PC-9 (cell line): ENCODE results near the gene VWA8. TPM values are rescaled to one million over a fixed set of nuclear protein-coding genes. Genes with fewer than 3 reads are reported as not detected.
"Not testable (repeated sequence)": the region's sequence is repeated elsewhere in the genome, so short reads cannot be mapped to it uniquely, and the experiment has no call there.

Experiments
- BruUV-seq: library from RNA; stranded (reverse); fragments of 400-500 nt; replicated peaks from 2 replicates; lab custom pipeline; 2021; lab: Mats Ljungman, UMichigan
- CTCF ChIA-PET: fragments of 300-600 bp; sonication (Branson Sonifier 250); formaldehyde crosslinking; loops from one replicate; lab custom pipeline; 2022; ENCODE audit warnings: antibody characterized with exemption; lab: Charles Lee
- POLR2A ChIA-PET: fragments of 300-600 bp; sonication (Branson Sonifier 250); formaldehyde crosslinking; loops from one replicate; lab custom pipeline; 2022; ENCODE audit warnings: antibody characterized with exemption; ENCODE audit not compliant: unreplicated experiment; lab: Charles Lee
- DNase-seq, 2 experiments: peaks; one replicate each; pipeline versions ENCODE4 v3.0.0 to v3.0.0-alpha.2; 2015 to 2022; ENCODE audit warnings: mixed read lengths in 1 of 2
- H2AFZ ChIP-seq: fragments of 200-600 bp; sonication (generic); 2 replicates; pipeline ENCODE4 v1.8.1; 2017; ENCODE audit warnings: antibody characterized with exemption
- H3F3A ChIP-seq: fragments of 200-600 bp; sonication (generic); 2 replicates; pipeline ENCODE4 v1.8.1; 2017; ENCODE audit warnings: antibody characterized with exemption, mild to moderate bottlenecking, low read depth; ENCODE audit not compliant: insufficient read depth
- H3K27ac ChIP-seq: fragments of 200-600 bp; sonication (generic); 2 replicates; pipeline ENCODE4 v1.6.1; 2016; ENCODE audit warnings: mixed run types
- H3K27me3 ChIP-seq: fragments of 200-600 bp; sonication (generic); 2 replicates; pipeline ENCODE4 v1.6.1; 2016; ENCODE audit warnings: low read depth, mixed run types; ENCODE audit not compliant: insufficient read depth
- H3K36me3 ChIP-seq: fragments of 200-600 bp; sonication (generic); 2 replicates; pipeline ENCODE4 v1.6.1; 2016; ENCODE audit warnings: low read depth, mixed run types
- H3K4me1 ChIP-seq: fragments of 200-600 bp; sonication (generic); replicated peaks from 2 replicates; pipeline ENCODE4 v1.6.1; 2016; ENCODE audit warnings: mixed run types; ENCODE audit not compliant: insufficient read depth
- H3K4me2 ChIP-seq: fragments of 200-600 bp; sonication (generic); 2 replicates; pipeline ENCODE4 v1.6.1; 2017; ENCODE audit warnings: mixed run types
- H3K4me3 ChIP-seq: fragments of 200-600 bp; sonication (generic); 2 replicates; pipeline ENCODE4 v1.6.1; 2016; ENCODE audit warnings: mixed run types
- H3K79me2 ChIP-seq: fragments of 200-600 bp; sonication (generic); 2 replicates; pipeline ENCODE4 v1.6.1; 2017; ENCODE audit warnings: low read depth, mixed run types
- H3K9me2 ChIP-seq: fragments of 200-600 bp; sonication (generic); 2 replicates; pipeline ENCODE4 v1.8.1; 2017; ENCODE audit warnings: mild to moderate bottlenecking; ENCODE audit not compliant: insufficient read depth
- H3K9me3 ChIP-seq: fragments of 200-600 bp; sonication (generic); 2 replicates; pipeline ENCODE4 v1.8.1; 2016; ENCODE audit warnings: low read depth; ENCODE audit not compliant: insufficient read depth
- H4K20me1 ChIP-seq: fragments of 200-600 bp; sonication (generic); 2 replicates; pipeline ENCODE4 v1.8.1; 2017; ENCODE audit not compliant: insufficient read depth
- CTCF ChIP-seq: fragments of 200-600 bp; sonication (generic); conservative IDR thresholded peaks from 2 replicates; pipeline ENCODE4 v1.6.1; 2017; ENCODE audit warnings: mixed run types, antibody characterized with exemption, mild to moderate bottlenecking, moderate library complexity
- EZH2 ChIP-seq: fragments of 200-600 bp; sonication (generic); IDR thresholded peaks from 2 replicates; pipeline ENCODE4 v1.8.0; 2017; ENCODE audit warnings: antibody characterized with exemption, low read depth
- intact Hi-C: fragments of 100-400 bp; cut with micrococcal nuclease; formaldehyde crosslinking; loops from one replicate; pipeline ENCODE4 v1.10.0; 2022; ENCODE audit not compliant: unreplicated experiment
- total RNA-seq: library from RNA; stranded (reverse); gene quantifications from 2 replicates; pipeline ENCODE4 v1.2.3, GENCODE V29; 2021

Gene VWA8
- total RNA-seq, 1 experiment from 2014 or later: 14.1 TPM

GRCh38 chr13:41541142-41541938 lies 419.6 kb downstream of the VWA8 start:
- no peaks in the 10 kb centered on the region for H3K9me3 ChIP-seq
- H3F3A ChIP-seq: no peaks in the 10 kb centered on the region
- no peaks in the 10 kb centered on the region for H3K9me2 ChIP-seq
- no peak overlapping the region for H2AFZ ChIP-seq
- DNase-seq: no peak
- CTCF ChIA-PET: no interaction called here
- no peaks in the 10 kb centered on the region for H3K36me3 ChIP-seq
- intact Hi-C loops: loop anchor here (10.0 kb wide), 1 partner anchor 73 kb away; no protein-coding TSS in a partner anchor
- no peak overlapping the region for H3K4me3 ChIP-seq
- no peaks in the 10 kb centered on the region for H3K27me3 ChIP-seq
- H3K79me2 ChIP-seq: no peaks in the 10 kb centered on the region
- TF ChIP-seq CTCF (no peak), EZH2 (no peak)
- H3K4me1 ChIP-seq: no peaks in the 10 kb centered on the region
- BruUV-seq: no TSS peak
- H3K4me2 ChIP-seq: no peak overlapping the region
- H3K27ac ChIP-seq: no peak overlapping the region
- H4K20me1 ChIP-seq: no peaks in the 10 kb centered on the region
- POLR2A ChIA-PET: no interaction called here

GRCh38 chr13:41540240-41540639 lies 420.7 kb downstream of the VWA8 start:
- H3F3A ChIP-seq, H3K4me1 ChIP-seq, H3K9me2 ChIP-seq, H2AFZ ChIP-seq, CTCF ChIA-PET, H4K20me1 ChIP-seq, BruUV-seq, H3K4me3 ChIP-seq, H3K27ac ChIP-seq, H3K4me2 ChIP-seq, H3K36me3 ChIP-seq, H3K79me2 ChIP-seq, H3K27me3 ChIP-seq, H3K9me3 ChIP-seq: not testable (repeated sequence)
- intact Hi-C loops: loop anchor here (10.0 kb wide), 1 partner anchor 75 kb away; no protein-coding TSS in a partner anchor
- POLR2A ChIA-PET: interaction anchor here (0.7 kb wide), 1 partner anchor 80 kb away, joined by 3 read pairs; no protein-coding TSS in a partner anchor
- DNase-seq: peak in 1 of 2 experiments; percentile 53

GRCh38 chr13:41533266-41534052 lies 427.4 kb downstream of the VWA8 start:
- H3K79me2 ChIP-seq: no peaks in the 10 kb centered on the region
- H3K9me2 ChIP-seq: no peaks in the 10 kb centered on the region
- H4K20me1 ChIP-seq: no peaks in the 10 kb centered on the region
- BruUV-seq: no TSS peak
- no peaks in the 10 kb centered on the region for H3K27me3 ChIP-seq
- no peaks in the 10 kb centered on the region for H3F3A ChIP-seq
- no peak overlapping the region for H3K4me2 ChIP-seq
- H2AFZ ChIP-seq: no peak overlapping the region
- H3K4me1 ChIP-seq: no peaks in the 10 kb centered on the region
- no peak for TF ChIP-seq EZH2
- no peak for TF ChIP-seq CTCF
- DNase-seq: no peak
- H3K9me3 ChIP-seq: no peaks in the 10 kb centered on the region
- intact Hi-C loops: no loop called here
- POLR2A ChIA-PET: interaction anchor here (0.6 kb wide), 1 partner anchor 1794 kb away, joined by 3 read pairs; no protein-coding TSS in a partner anchor
- CTCF ChIA-PET: interaction anchor here (0.6 kb wide), 1 partner anchor 28 kb away, joined by 4 read pairs; no protein-coding TSS in a partner anchor
- no peaks in the 10 kb centered on the region for H3K36me3 ChIP-seq
- no peak overlapping the region for H3K4me3 ChIP-seq
- H3K27ac ChIP-seq: no peak overlapping the region
